Raji (cell line): ENCODE data around the gene EHBP1.
A peak's percentile ranks its signal among the peaks of the same experiment; 100 is the strongest.

Experiments
- POLR2A ChIP-seq: IDR thresholded peaks from 2 replicates; pipeline ENCODE4 v1.6.1; 2011; ENCODE audit warnings: low read depth, low read length, control low read depth; ENCODE audit not compliant: insufficient read depth

Gene EHBP1

GRCh38 chr2:62705007-62705829 lies at the start of gene EHBP1:
Gene EHBP1, plus strand, starts transcription at chr2:62705713. Its CDS starts 1,479 bp downstream, at chr2:62707192.
- peak; percentile 75 for TF ChIP-seq POLR2A

DNA sequence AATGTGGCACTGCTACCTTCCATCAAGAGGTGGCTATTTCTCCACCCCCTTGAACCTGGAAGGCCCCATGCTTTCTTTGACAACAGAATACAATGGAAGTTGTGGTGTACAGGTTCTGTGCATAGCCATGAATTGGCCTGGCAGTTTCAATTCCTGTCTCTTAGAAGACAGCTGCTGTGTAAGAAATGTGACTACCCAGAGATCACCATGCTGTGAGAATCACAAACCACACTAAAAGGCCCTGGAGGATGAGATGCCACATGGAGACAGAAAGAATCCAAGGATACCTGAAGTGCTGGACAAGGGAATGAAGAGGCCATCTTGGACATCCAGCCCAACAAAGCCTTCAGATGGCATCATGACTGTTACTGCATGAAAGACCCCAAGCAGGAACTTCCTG lies 47.7 kb upstream of the EHBP1 start:
- TF ChIP-seq POLR2A = no peak

DNA sequence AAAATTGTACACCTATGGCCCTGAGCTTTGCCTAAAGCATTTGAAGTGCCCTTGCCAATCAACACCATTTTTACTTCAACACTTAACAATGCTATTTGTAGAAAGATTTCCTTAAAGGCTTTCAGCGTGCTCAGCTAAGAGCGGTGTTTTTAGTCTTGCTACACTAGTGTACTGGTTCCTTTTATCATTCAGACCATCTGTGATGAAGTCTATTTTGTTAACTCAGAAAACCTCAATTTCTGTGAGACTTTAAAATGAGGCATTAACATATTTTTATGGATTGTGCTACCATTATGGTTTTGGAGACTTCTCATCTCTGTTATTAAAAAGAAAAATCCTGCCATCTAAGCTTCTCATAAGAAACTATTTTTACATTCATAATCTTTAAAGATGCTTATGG lies 46.6 kb upstream of the EHBP1 start:
- no peak for TF ChIP-seq POLR2A

- no peak for TF ChIP-seq POLR2A
Observed at GRCh38 chr2:62660087-62660486, 45.4 kb upstream of the EHBP1 start.

DNA sequence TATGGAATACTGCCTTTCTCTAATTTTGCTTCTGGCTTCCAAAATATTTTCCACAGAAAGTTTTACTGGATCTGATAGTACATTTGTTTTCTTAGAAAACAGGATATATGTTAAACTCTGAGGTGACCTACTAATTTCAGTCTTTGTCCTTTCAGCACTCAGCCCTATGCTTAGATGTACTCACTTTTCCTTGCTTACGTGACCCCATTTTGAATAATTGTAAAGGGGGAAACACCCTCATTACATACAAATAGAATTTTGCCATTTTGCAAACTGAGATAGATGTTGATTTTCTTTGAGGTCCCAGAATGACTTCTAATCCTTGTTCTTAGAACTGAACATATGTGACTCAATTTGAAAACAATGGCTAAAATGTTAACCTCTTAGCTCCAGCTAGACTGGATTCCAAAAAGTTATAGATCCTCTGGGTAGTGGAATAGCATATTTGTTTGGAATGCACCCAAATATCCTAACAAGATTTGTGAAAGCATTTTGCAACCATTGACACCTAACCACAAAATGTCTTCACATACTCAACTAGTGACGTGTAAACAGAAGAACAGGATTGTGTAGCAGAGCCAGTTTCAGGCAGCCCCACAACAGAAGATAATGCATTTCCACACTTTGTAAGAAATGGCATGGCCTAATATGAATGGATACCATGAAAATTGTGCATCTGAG lies 44.8 kb upstream of the EHBP1 start:
- TF ChIP-seq POLR2A = no peak

DNA sequence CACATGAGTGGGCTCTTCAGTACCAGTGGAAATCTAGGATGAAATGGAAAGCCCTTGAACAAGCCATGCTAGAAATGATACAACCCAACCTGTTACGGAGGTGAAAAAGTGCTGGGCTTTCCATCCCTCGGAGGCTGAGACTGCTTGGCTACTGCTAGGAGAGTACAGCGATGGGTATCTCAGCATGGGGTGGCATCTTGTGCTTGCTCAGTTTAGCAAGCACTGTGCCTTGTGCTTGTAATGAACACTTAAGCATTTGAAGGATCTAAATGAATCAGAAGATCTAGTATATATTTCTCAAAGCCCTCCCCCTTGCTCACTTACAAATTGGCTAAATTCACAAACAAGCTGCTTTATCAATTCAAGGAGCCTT lies 44.3 kb upstream of the EHBP1 start:
- TF ChIP-seq POLR2A = no peak

DNA sequence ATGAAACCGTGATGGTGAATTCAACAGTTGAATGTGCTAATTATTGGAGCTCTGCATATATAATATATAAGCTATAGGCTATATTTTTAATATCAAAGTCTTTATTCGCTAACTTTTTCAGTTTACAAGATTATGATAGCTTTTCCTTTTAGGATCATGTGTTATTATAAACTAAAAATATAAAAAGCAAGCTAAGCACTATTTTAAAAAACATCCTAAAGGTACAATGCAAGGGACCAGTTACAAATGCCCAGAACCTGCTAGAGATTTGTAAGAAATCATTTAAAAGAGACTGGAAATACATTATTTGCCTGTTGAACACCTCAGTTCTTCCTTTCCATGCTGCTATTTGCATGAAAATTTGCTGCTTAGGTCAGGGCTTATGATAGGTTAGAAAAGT lies 43.4 kb upstream of the EHBP1 start:
- no peak for TF ChIP-seq POLR2A

- no peak for TF ChIP-seq POLR2A
Observed at GRCh38 chr2:62662554-62662953, 43.0 kb upstream of the EHBP1 start.

DNA sequence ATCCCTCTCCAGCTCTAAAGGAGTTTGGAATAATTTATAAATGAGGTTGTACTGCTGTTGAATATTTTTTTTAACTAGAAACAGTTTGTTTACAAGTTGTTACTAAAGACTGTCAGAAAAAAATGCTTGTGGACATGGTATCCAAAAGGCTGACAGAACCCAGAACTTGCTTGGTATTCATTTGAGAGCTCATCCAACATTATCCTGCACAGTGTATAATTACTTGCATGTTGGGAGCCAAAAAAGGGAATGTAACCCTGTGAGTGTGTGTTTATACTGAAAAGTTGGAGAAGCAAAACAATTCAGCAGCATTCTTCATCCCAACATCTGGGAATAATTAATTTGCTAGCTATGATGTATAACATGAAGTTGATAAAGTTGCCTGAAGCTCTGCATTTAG lies 42.1 kb upstream of the EHBP1 start:
- TF ChIP-seq POLR2A = no peak

- no peak for TF ChIP-seq POLR2A
Observed at GRCh38 chr2:62663920-62664795, 41.4 kb upstream of the EHBP1 start.

GRCh38 chr2:62665446-62665845 lies 40.1 kb upstream of the EHBP1 start:
- no peak for TF ChIP-seq POLR2A

DNA sequence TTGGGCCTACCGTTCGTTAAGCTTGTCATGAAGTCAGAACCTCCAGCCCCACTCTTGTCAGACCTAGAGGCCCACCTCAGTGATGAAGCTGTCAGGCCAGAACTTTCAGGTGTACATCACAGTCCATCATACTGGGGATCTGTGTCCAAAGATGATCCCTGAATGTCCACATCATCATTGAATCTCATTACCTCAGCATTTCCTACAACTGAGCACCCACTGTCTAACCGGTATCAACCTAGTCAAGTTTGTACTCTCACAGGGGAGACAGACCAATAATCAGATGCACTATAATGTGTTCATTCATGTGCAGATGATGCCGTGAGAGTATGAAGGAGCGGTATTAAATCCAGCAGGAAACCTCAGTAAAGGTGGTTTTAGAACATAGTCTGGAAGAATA lies 36.3 kb upstream of the EHBP1 start:
- TF ChIP-seq POLR2A = no peak

- TF ChIP-seq POLR2A = no peak
Observed at GRCh38 chr2:62672601-62673000, 32.9 kb upstream of the EHBP1 start.

- no peak for TF ChIP-seq POLR2A
Observed at GRCh38 chr2:62675062-62675461, 30.5 kb upstream of the EHBP1 start.

GRCh38 chr2:62685256-62685655 lies 20.3 kb upstream of the EHBP1 start:
- no peak for TF ChIP-seq POLR2A

DNA sequence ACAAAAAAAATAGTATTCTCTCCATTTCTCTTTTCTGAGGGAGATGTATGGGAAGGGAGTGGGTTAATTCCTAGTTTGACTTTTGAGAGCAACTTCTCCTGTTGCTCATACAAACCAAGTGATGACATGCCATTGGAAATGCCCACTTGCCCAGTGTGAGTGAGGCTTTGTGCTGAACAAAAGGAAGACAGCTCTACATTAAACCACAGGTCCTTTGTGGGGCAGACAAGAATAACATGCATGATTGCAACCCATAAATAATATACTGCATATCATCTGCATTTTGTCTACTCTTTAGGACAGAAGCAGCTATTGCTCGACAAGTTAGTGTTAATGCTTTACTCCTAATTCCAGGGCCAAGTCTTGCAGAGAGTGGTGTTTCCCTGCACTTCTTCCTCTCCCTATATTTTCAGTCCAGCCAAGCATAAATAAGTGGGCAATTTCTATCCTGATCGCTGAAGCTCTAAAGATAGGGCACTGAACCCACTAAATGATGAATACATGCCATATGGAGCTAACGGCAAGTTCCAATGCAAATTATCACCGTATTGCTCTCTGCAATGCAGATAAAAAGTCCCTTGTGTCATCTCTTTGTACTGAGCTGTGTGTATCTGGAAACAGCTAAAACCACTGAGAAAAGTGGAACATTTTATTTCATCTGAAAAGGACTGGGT lies 19.4 kb upstream of the EHBP1 start:
- TF ChIP-seq POLR2A = no peak

DNA sequence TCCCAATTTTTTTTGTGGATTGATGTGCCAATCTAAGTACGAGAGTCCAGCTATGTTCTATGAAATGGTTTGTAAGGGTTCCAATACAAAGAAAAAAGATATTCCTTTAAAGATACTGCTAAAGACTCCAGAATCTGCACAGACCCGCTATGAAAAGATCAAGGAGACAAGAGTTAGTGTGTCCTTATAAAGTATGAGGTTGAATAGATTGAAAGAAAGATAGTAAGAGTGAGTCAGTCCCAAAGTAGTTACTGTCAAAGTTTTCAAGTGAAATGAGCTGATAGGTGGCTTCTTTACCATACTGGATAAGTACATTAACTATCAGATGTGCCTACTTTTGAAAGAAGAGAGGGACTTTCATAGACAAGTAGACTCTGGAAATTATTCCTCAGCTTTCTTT lies 17.9 kb upstream of the EHBP1 start:
- no peak for TF ChIP-seq POLR2A
